A549 (cell line): ENCODE data around the gene ADM2. TPM values are rescaled to one million over a fixed set of nuclear protein-coding genes. Genes with fewer than 3 reads are reported as not detected.

Experiments
- ATAC-seq, 2 experiments: fragments of 200-7000 bp in 1 of 2; fragments of >200 bp in 1 of 2; cut with Nextera tagmentation in 1 of 2; cut with Tn5 transposase in 1 of 2; 3 replicates each; pipeline versions ENCODE4 v1.8.0 to v1.9.1; 2018 to 2020; ENCODE audit warnings: mild to moderate bottlenecking in 1 of 2, moderate library complexity in 1 of 2
- CTCF ChIA-PET: fragments of 300-600 bp; sonication (Branson Sonifier 250); formaldehyde crosslinking; extraction: SDS; loops from one replicate; lab custom pipeline; 2021; ENCODE audit warnings: antibody characterized with exemption, inconsistent platforms; lab: Yijun Ruan, JAX
- POLR2A ChIA-PET: fragments of 350-600 bp; formaldehyde crosslinking; extraction: SDS; loops from one replicate; lab custom pipeline; 2021; ENCODE audit warnings: antibody characterized with exemption, inconsistent platforms; lab: Yijun Ruan, JAX
- DNase-seq, 2 experiments: peaks; one replicate each; pipeline versions ENCODE4 v3.0.0 to v3.0.0-alpha.2; 2011 to 2016; ENCODE audit warnings: low read depth in 1 of 2, low spot score in 1 of 2
- FAIRE-seq: peaks from 2 replicates; lab custom pipeline; 2011; peaks lifted over from hg19 to GRCh38; lab: Jason Lieb, UNC
- H3K27ac ChIP-seq, 2 experiments: fragments of >200 bp; sonication (Bioruptor Twin); formaldehyde crosslinking; 3 replicates each; pipeline ENCODE4 v1.5.1; 2016 to 2017
- H3K4me1 ChIP-seq: fragments of >200 bp; sonication (Bioruptor Twin); formaldehyde crosslinking; 3 replicates; pipeline ENCODE4 v1.6.1; 2016
- H3K4me2 ChIP-seq: fragments of >200 bp; sonication (Bioruptor Twin); formaldehyde crosslinking; 3 replicates; pipeline ENCODE4 v1.6.1; 2016
- H3K4me3 ChIP-seq: fragments of >200 bp; sonication (Bioruptor Twin); formaldehyde crosslinking; 3 replicates; pipeline ENCODE4 v1.5.1; 2016
- H3K9me3 ChIP-seq: fragments of >200 bp; sonication (Bioruptor Twin); formaldehyde crosslinking; 3 replicates; pipeline ENCODE4 v1.6.1; 2016
- BHLHE40 ChIP-seq: IDR thresholded peaks from 2 replicates; pipeline ENCODE4 v1.6.1; 2012; ENCODE audit warnings: low read depth, low read length, inconsistent platforms
- CEBPB ChIP-seq, 2 experiments: fragments of >200 bp in 1 of 2; sonication (Bioruptor Twin) in 1 of 2; formaldehyde crosslinking in 1 of 2; IDR thresholded peaks; 2 replicates each; pipeline ENCODE4 v1.6.1; 2012 to 2016
- CHD2 ChIP-seq: fragments of 150-350 bp; IDR thresholded peaks from 2 replicates; pipeline ENCODE4 v1.6.1; 2014; ENCODE audit warnings: low read length; ENCODE audit not compliant: partially characterized antibody
- EHMT2 ChIP-seq: fragments of 200-600 bp; sonication (generic); IDR thresholded peaks from 2 replicates; pipeline ENCODE4 v1.6.1; 2016; ENCODE audit warnings: antibody characterized with exemption, low read depth, mild to moderate bottlenecking, moderate library complexity
- FOSL2 ChIP-seq, 2 experiments: fragments of 450-650 bp in 1 of 2; fragments of >200 bp in 1 of 2; sonication (Bioruptor Twin) in 1 of 2; formaldehyde crosslinking; IDR thresholded peaks; 2 replicates each; pipeline versions ENCODE4 v1.5.0 to v1.6.1; 2016 to 2020; ENCODE audit warnings: mild to moderate bottlenecking in 1 of 2, moderate library complexity in 1 of 2
- GATA3 ChIP-seq: IDR thresholded peaks from 2 replicates; pipeline ENCODE4 v1.6.1; 2012; ENCODE audit warnings: borderline replicate concordance
- MAFK ChIP-seq: fragments of 450-650 bp; IDR thresholded peaks from 2 replicates; pipeline ENCODE4 v1.6.1; 2014; ENCODE audit not compliant: partially characterized antibody
- MAX ChIP-seq: IDR thresholded peaks from 2 replicates; pipeline ENCODE4 v1.6.1; 2012
- NFE2L2 ChIP-seq: fragments of 150-350 bp; conservative IDR thresholded peaks from 2 replicates; pipeline ENCODE4 v1.6.1; 2014; ENCODE audit warnings: low read length
- NPAS2 ChIP-seq: fragments of 250-450 bp; sonication (Bioruptor Pico); IDR thresholded peaks from 2 replicates; pipeline ENCODE4 v1.8.0; 2022; ENCODE audit warnings: mild to moderate bottlenecking, moderate library complexity, borderline replicate concordance
- POLR2AphosphoS2 ChIP-seq: conservative IDR thresholded peaks from 2 replicates; pipeline ENCODE4 v1.6.1; 2012; ENCODE audit warnings: low read length, improper control_type of control experiment, inconsistent platforms
- REST ChIP-seq: fragments of 200-600 bp; sonication (generic); IDR thresholded peaks from 2 replicates; pipeline ENCODE4 v1.6.1; 2016; ENCODE audit warnings: antibody characterized with exemption, mild to moderate bottlenecking, moderate library complexity
- SREBF2 ChIP-seq: fragments of 450-650 bp; IDR thresholded peaks from 2 replicates; pipeline ENCODE4 v1.6.1; 2014; ENCODE audit warnings: mild to moderate bottlenecking, moderate library complexity
- ZC3H11A ChIP-seq: fragments of 450-650 bp; IDR thresholded peaks from 2 replicates; pipeline ENCODE4 v1.6.1; 2014; ENCODE audit warnings: antibody characterized with exemption, mild to moderate bottlenecking
- WGBS: methylation state at CpG from one replicate; pipeline ENCODE4 v1.1.6; 2017; ENCODE audit errors: missing lambda C conversion rate; 5-methylcytosine and 5-hydroxymethylcytosine counted together
- polyA plus RNA-seq, 4 experiments: library from polyadenylated mRNA; depleted of rRNA in 3 of 4; stranded (reverse); fragments of >200 nt; fragmentation: RNase III in 1 of 4; extraction: RNeasy Plus Mini Kit Qiagen cat#74134 plus additional on column Dnase treatment in 1 of 4; gene quantifications; 2 replicates in 3 of 4; 3 replicates in 1 of 4; pipeline ENCODE4 v1.2.3, GENCODE V29; 2011 to 2017

The ADM2 gene
- polyA plus RNA-seq, 2 of the 4 experiments (the other 2 are of a cell fraction) = 0.50 to 1.1 TPM

- WGBS = 95% methylated on average over 17 of the region's 28 CpGs
- H3K27ac ChIP-seq = no peak overlapping the region
- no peak overlapping the region for H3K4me2 ChIP-seq
- FAIRE-seq (no peak), DNase-seq (no peak), ATAC-seq (no peak)
- no peaks in the 10 kb centered on the region for H3K9me3 ChIP-seq
- TF ChIP-seq POLR2AphosphoS2 = no peak
- TF ChIP-seq ZC3H11A = no peak
- no peak for TF ChIP-seq MAFK
- no peaks in the 10 kb centered on the region for H3K4me1 ChIP-seq
- no peak overlapping the region for H3K4me3 ChIP-seq
- ChIA-PET POLR2A (no interaction called here), CTCF (interaction anchor here (1.3 kb wide), 1 partner anchor 10 kb away, joined by 5 read pairs; no protein-coding TSS in a partner anchor)
Observed at GRCh38 chr22:50463188-50463900, 18.0 kb upstream of the ADM2 start.

GRCh38 chr22:50464451-50464850, 16.9 kb upstream of the ADM2 start:
- Histone ChIP-seq H3K4me2 (no peak overlapping the region), H3K9me3 (no peaks in the 10 kb centered on the region), H3K4me3 (no peak overlapping the region), H3K27ac (no peak overlapping the region), H3K4me1 (no peaks in the 10 kb centered on the region)
- 100% methylated on average over 1 of the region's 24 CpGs for WGBS
- FAIRE-seq = no peak
- POLR2A ChIA-PET = no interaction called here
- ATAC-seq = no peak
- no peak for TF ChIP-seq BHLHE40
- TF ChIP-seq FOSL2 (IDR thresholded peaks at IDR 0.05) = no peak
- no peak for TF ChIP-seq FOSL2 (CRISPR knock-in tag; IDR thresholded peaks at IDR 0.05)
- no peak for TF ChIP-seq CEBPB (IDR thresholded peaks at IDR 0.05)
- no peak for TF ChIP-seq MAX
- TF ChIP-seq SREBF2 = no peak
- TF ChIP-seq EHMT2 = no peak
- no peak for TF ChIP-seq GATA3
- no peak for TF ChIP-seq CHD2
- DNase-seq = no peak
- CTCF ChIA-PET = interaction anchor here (1.3 kb wide), 1 partner anchor 9 kb away, joined by 5 read pairs; no protein-coding TSS in a partner anchor

GRCh38 chr22:50465066-50465930, 16.0 kb upstream of the ADM2 start:
- FAIRE-seq = no peak
- POLR2A ChIA-PET = interaction anchor here (0.6 kb wide), 1 partner anchor 210 kb away, joined by 3 read pairs; no protein-coding TSS in a partner anchor
- no peak for DNase-seq

More at GRCh38 chr22:50465066-50465930, 16.0 kb upstream of the ADM2 start:
- 97% methylated on average over 16 of the region's 30 CpGs for WGBS
- no peak overlapping the region for H3K27ac ChIP-seq
- no peak overlapping the region for H3K4me2 ChIP-seq
- no peak for TF ChIP-seq NPAS2
- TF ChIP-seq NFE2L2 = no peak
- no peak for TF ChIP-seq GATA3
- no peak for TF ChIP-seq REST
- no peak for ATAC-seq
- no peaks in the 10 kb centered on the region for H3K9me3 ChIP-seq
- H3K4me1 ChIP-seq = peaks cover 5% of the 10 kb centered on the region; the same call in 1 of the 3 replicates
- no peak overlapping the region for H3K4me3 ChIP-seq
- CTCF ChIA-PET = interaction anchor here (1.5 kb wide), 1 partner anchor 16 kb away, joined by 3 read pairs; no protein-coding TSS in a partner anchor
